Measurements from ENCODE around the gene PITPNC1.
"Not testable (repeated sequence)": the region's sequence is repeated elsewhere in the genome, so short reads cannot be mapped to it uniquely, and the experiment has no call there.

The PITPNC1 gene

GRCh38 chr17:67491009-67491680 lies 114.1 kb downstream of the PITPNC1 start:
- no peak for DNase-seq

DNA sequence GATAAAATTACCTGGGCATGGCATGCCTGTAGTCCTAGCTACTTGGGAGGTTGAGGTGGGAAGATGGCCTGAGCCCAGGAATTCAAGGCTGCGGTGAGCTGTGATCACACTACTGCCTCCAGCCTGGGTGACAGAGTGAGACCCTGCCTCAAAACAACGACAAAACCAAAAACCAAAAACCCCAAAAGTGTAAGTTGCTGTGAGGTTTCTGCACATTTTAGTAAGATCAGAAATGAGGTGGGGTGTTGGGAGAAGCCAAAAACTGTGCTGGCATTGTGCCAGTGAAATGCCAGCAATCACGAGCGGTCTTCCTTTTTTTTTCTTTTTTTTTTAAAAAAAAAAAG lies 114.6 kb downstream of the PITPNC1 start:
- no peak for DNase-seq

DNA sequence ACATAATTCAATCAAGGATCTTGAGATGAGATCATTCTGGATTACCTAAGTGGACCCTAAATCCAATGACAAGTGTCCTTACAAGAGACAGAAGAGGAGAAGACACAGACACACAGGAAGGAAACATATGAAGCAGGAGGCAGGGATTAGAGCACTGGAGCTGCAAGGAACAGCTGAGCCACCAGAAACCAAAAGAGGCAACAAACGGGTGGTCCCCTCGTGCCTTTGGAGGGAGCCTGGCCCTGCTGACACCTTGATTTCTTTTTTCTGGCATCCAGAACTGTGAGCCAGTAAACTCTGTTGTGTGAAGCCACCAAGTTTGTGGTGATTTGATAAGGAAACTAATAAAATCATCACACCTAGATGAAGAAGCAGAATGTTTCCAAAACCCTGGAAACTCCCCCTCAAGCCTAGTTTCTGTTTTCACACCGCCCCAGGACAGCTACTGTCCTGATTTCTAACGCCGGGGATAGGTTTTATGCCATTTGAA lies 115.2 kb downstream of the PITPNC1 start:
- DNase-seq: no peak

DNA sequence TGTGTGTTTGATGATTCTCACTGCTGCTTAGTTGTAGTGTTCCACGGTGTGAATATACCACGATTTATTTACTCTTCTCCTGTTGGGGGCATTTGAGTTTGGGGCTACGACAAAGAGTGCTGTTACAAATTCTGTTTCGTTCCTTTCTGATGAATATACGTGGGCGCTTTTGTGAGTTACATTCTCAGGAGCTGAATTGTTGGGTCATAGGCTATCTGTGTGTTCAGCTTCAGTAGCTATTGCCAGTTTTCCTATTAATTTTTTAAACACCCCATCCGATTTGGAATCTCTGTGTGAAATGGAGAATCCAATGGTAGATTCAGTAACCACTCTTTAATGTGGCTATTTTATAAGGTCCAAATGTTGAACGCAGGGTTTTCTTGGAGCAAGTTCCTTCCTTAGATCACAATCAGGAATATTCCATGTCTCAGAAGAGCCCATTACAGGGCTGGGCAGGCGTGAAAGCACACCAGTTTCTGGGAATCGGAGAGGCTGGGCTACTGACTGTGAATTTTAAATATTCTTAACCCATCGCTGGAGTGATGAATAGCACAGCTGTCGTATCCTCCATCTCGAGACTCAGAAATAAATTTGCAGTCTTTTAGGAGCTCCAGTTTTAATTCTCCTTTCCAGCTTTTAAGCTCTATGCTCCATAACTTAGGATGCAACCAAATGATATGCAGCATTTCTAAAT lies 115.9 kb downstream of the PITPNC1 start:
- no peak for DNase-seq

GRCh38 chr17:67493812-67494211 lies 116.7 kb downstream of the PITPNC1 start:
- no peak for DNase-seq

- not testable (repeated sequence) for DNase-seq
Observed at GRCh38 chr17:67495534-67495933, 118.5 kb downstream of the PITPNC1 start.

- no peak for DNase-seq
Observed at GRCh38 chr17:67496286-67496685, 119.2 kb downstream of the PITPNC1 start.

- no peak for DNase-seq
Observed at GRCh38 chr17:67499685-67500084, 122.6 kb downstream of the PITPNC1 start.

GRCh38 chr17:67500261-67500660 lies 123.2 kb downstream of the PITPNC1 start:
- no peak for DNase-seq

- no peak for DNase-seq
Observed at GRCh38 chr17:67500677-67501300, 123.7 kb downstream of the PITPNC1 start.

DNA sequence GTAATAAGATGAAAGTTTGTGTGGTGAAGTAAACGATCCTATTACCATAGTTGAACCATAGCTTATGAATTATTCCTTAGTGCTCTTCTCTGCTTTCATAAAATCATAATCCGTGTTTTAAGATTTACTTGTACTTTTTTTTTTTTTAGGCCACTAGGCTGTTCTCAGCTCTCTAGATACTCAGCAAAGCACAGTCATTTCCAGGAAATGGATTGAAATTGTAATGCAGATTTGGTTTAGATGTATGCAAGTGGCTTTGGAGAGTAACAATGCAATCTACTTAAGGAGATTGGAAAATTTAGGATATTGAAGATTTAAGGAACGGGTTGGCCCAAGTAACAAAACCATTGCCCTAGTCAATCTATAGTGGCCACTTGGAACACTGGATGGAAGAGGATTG lies 125.1 kb downstream of the PITPNC1 start:
- DNase-seq: no peak

DNA sequence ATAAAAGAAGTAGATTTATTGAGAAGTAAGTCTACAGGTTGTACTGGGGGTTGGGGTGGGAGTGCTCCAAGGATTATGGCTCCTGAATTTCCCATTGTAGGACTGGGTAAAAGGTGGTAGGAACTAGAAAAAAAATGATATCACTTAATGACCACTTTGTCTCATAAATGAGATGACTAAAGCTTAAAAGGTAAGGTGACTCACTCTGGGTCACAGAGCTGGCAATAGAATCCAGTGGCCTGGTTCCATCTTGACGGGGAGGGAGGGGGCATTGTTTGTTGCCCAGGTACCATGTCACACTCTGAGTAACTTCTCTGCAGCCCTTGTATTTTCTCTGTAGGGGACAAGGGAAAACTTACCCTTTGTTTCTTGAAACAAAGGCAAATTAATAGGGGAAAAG lies 126.1 kb downstream of the PITPNC1 start:
- DNase-seq: no peak

DNA sequence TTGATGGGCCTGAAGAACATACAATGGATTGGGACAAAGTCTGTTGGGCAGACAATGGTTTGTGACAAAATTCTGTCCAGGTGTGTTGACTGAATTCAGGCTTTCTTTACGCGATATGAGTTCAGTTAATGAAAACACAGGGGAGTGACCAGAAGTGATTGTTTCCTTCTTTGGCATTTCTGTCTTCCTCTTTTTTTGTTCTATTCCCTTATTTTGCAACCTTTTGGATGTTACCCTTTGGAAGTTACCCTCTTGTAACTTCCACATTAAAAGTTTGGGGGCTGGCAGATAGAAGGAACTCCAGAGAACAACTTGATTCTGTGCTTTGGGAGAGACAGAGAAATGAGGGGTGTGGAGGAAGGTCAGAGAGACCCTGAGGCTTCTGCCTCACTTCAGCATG lies 126.7 kb downstream of the PITPNC1 start:
- DNase-seq: no peak

DNA sequence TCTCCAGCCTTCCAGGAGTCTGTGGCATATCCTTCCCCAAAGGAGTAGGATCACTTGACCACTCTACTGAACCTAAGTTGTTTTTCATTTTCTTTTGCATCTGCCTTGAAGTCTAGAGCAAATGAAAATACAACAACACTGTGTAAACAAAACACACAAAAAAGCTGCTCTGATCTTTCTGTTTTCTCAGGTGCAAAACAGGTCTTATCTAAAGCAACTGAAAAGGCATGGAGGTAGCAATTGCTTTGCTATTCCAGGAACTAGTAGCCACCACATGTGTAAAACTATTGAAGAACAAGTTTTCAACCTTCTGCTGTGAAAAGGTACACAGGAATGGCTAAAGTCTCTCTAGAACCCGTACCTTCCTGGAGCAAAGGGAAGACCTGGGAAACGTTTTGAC lies 127.1 kb downstream of the PITPNC1 start:
- no peak for DNase-seq

DNA sequence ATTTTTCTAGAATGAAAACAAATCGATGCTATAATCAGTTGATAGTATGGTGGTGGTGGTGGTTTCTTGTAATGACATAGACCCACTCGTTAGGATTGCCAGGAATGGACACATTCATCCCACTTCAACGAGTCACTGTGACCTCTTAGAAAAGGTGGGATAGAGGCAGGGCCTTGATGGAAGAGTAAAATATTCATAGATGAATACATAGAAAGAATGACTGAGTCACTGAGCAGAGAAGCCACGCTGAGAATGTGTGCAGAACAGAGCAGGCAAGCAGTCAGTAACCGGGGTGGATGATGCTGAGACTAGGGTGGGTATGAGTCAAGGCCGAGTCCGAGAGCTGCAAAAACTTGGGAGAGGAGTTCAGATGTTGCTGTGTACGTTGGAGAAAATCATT lies 129.9 kb downstream of the PITPNC1 start:
- DNase-seq: no peak

GRCh38 chr17:67509390-67510287 lies 132.6 kb downstream of the PITPNC1 start:
- DNase-seq: no peak

GRCh38 chr17:67511012-67511411 lies 133.9 kb downstream of the PITPNC1 start:
- DNase-seq: no peak

GRCh38 chr17:67511804-67512203 lies 134.7 kb downstream of the PITPNC1 start:
- no peak for DNase-seq

- DNase-seq: no peak
Observed at GRCh38 chr17:67514998-67515397, 137.9 kb downstream of the PITPNC1 start.

DNA sequence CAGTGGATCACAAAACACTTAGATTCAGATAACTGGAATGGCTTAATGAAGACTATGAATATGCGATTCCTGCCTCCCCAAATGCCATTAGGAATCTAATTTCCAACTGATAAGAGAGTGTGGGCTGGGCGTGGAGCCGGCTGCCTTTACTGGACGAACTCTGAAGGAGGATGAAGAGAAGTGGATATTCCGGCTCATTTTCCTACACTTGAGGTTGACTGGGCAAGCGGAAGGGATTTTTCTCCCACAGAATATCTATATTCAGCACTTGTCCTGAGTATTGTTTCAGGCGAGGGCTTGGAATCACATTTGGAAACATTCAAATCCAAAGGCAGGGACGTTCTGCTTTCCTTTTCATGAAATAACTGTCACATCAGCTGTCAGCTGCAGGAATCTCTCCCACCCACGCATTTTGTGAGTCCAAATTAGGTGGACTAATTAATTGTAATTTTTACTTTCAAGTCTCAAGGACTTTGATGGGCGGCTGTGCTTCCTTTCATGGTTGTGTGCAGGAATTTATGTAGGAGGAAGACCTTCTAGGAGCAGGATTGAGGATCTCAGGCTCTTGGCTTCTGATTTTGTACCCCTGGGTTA lies 138.5 kb downstream of the PITPNC1 start:
- DNase-seq: no peak

GRCh38 chr17:67516571-67516970 lies 139.5 kb downstream of the PITPNC1 start:
- not testable (repeated sequence) for DNase-seq

DNA sequence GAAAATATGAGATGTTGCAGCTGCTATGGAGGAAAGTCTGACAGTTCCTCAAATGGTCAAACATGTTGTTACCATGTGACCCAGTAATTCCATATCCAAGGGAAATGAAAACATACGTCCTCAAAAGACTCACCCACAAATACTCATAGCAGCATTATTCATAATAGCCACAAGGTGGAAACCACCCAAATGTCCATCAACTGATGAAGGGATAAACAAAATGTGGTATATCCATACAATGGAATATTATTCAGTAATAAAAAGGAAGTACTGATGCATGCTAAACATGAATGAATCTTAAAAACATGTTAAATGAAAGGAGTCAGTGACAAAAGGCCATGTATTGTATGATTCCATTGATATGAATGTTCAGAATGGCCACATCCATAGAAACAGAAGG lies 140.2 kb downstream of the PITPNC1 start:
- DNase-seq: no peak

DNA sequence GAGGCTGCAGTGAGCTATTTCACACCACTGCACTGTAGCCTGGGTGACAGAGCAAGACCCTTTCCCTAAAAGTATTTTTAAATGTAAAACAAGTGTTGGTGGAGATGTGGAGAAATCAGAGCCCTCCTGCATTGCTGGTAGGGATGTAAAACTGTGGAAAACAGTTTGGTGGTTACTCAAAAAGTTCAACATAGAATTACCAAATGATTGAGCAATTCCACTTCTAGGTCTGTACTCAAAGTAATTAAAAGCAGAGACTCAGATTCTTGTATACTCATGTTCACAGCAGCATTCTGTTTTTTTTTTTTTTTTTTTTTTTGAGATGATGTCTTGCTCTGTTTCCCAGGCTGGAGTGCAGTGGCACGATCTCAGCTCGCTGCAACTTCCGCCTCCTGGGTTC lies 141.8 kb downstream of the PITPNC1 start:
- no peak for DNase-seq

All from activated CD4-positive, CD25-positive, alpha-beta regulatory T cell treated with anti-CD3 and anti-CD28 coated beads, Interleukin-2, amount 50 U/mL, for 72 hours (primary cell).